Stimulated activated memory B cell treated with anti-CD40 and anti-IgM and Interleukin-4, amounts not matched to agents 10 μg/mL and 1 μg/mL and 100 μg/mL, for 72 hours (primary cell): ENCODE data around the gene PTBP1.

Source experiments
- ATAC-seq: fragments of 150-1000 bp; cut with Tn5 transposase; 2 replicates; pipeline ENCODE4 v1.10.0; 2021
- H3K27ac Mint-ChIP-seq: one replicate; pipeline ENCODE4 v1.8.0; 2022; ENCODE audit warnings: mild to moderate bottlenecking, mixed read lengths
- H3K27me3 Mint-ChIP-seq: one replicate; pipeline ENCODE4 v1.8.0; 2022; ENCODE audit warnings: mixed read lengths
- H3K36me3 Mint-ChIP-seq: one replicate; pipeline ENCODE4 v1.8.0; 2022; ENCODE audit warnings: mixed read lengths
- H3K4me1 Mint-ChIP-seq: one replicate; pipeline ENCODE4 v1.8.0; 2022; ENCODE audit warnings: mixed read lengths
- H3K4me3 Mint-ChIP-seq: one replicate; pipeline ENCODE4 v1.8.0; 2022; ENCODE audit warnings: mild to moderate bottlenecking, moderate library complexity, mixed read lengths
- H3K9me3 Mint-ChIP-seq: one replicate; pipeline ENCODE4 v1.8.0; 2022; ENCODE audit warnings: mixed read lengths

Gene PTBP1

GRCh38 chr19:858284-858683 lies 61.0 kb downstream of the PTBP1 start:
- no peak for ATAC-seq
- H3K4me1 Mint-ChIP-seq, result peaks cover 24% of the 10 kb centered on the region
- no peaks in the 10 kb centered on the region for H3K36me3 Mint-ChIP-seq
- H3K27me3 Mint-ChIP-seq, result peaks cover 21% of the 10 kb centered on the region
- no peaks in the 10 kb centered on the region for H3K9me3 Mint-ChIP-seq
- H3K27ac Mint-ChIP-seq, result no peak overlapping the region
- no peak overlapping the region for H3K4me3 Mint-ChIP-seq

GRCh38 chr19:858868-859843 lies 61.9 kb downstream of the PTBP1 start, which contains the start of gene CFD:
CFD (plus strand) TSS chr19:859664; CDS start chr19:859690, 26 bp downstream.
- no peak for ATAC-seq
- Mint-ChIP-seq H3K4me1 (peaks cover 33% of the 10 kb centered on the region), H3K4me3 (peak within 1 kb of the TSS; percentile 56), H3K27me3 (peaks cover 21% of the 10 kb centered on the region), H3K27ac (no peak within 1 kb of the TSS), H3K36me3 (no peaks in the 10 kb centered on the region), H3K9me3 (no peaks in the 10 kb centered on the region)

- H3K27me3 Mint-ChIP-seq, result peaks cover 21% of the 10 kb centered on the region
- no peak overlapping the region for H3K4me3 Mint-ChIP-seq
- H3K4me1 Mint-ChIP-seq, result peaks cover 44% of the 10 kb centered on the region
- no peak overlapping the region for H3K27ac Mint-ChIP-seq
- no peaks in the 10 kb centered on the region for H3K9me3 Mint-ChIP-seq
- no peaks in the 10 kb centered on the region for H3K36me3 Mint-ChIP-seq
- ATAC-seq, result no peak
Observed at GRCh38 chr19:861141-861755, 64.0 kb downstream of the PTBP1 start.
